NCI-H2107 (cell line): Measurements from ENCODE around the gene AATK.

Source experiments
- DNase-seq: peaks from one replicate; lab custom pipeline; 2025; lab: John Stamatoyannopoulos, UW

AATK gene

DNA sequence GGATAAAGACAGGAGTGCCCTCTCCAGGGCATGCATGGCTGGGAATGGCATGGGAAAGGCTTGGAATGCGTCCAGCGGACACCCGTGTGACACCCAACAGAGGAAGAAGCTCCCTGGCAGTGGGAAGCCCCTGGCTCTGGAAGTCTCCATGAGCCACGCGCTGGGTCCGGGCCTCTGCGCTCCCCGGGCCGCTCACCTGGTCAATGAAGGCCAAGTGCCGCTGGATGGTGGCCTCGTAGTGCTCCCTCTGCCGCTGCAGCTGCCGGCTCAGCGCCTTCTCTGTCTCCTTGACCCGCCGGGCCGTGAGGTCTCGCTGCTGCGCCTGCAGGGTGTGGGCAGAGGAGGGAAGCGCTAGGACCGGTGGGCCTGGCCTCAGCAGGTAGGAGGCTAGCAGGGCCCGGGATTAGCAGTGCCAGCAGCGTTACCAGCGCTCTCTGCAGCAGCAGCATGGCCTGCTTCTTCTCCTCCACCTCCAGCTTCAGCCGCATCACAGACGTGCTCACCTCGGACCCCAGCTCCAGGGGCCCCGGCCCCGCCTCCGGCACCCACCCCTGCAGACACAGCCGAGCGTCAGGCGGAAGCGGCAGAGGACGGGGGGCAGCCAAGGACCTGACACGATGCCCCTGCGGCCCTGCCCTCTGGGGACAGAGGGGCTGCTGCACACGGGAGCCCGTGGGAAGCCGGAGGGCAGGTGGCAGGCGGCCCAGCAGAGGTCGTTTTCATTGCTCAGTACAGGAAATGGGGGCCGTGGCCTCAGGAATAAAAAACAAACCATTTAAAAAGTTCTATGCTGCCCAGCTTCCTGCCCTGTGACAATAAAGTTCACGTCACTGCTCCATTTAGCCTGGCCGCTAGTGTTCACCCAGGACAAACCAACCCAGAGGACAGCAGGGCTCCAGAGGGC, 30.7 kb upstream of the AATK start:
- DNase-seq = no peak

DNA sequence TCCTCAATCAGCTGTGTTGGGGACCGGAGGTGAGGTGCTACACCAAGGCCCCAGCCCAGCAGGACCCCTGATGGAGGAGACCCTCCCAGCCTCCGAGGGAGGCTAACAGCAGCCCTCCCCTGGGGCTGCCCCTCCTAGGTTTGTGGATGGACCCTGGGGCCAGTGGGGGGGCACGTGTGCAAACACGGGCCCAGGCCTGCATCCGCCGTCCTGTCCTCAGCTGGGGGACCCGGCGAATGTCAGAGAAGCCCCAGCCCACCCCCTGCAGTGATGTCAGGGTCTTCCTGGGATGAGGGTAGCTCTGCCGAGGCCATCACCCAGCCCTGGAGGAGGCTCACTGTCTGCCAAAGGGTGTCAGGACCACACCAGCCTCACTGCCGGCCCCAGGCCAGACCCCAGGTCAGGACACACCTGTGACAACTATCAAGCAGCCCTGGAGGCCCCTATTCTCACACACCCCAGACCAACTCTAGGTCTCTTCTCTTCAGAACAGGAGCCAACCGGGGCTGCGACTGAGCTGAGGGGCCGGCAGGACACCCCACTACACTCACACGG, 30.0 kb upstream of the AATK start:
- DNase-seq = no peak

DNA sequence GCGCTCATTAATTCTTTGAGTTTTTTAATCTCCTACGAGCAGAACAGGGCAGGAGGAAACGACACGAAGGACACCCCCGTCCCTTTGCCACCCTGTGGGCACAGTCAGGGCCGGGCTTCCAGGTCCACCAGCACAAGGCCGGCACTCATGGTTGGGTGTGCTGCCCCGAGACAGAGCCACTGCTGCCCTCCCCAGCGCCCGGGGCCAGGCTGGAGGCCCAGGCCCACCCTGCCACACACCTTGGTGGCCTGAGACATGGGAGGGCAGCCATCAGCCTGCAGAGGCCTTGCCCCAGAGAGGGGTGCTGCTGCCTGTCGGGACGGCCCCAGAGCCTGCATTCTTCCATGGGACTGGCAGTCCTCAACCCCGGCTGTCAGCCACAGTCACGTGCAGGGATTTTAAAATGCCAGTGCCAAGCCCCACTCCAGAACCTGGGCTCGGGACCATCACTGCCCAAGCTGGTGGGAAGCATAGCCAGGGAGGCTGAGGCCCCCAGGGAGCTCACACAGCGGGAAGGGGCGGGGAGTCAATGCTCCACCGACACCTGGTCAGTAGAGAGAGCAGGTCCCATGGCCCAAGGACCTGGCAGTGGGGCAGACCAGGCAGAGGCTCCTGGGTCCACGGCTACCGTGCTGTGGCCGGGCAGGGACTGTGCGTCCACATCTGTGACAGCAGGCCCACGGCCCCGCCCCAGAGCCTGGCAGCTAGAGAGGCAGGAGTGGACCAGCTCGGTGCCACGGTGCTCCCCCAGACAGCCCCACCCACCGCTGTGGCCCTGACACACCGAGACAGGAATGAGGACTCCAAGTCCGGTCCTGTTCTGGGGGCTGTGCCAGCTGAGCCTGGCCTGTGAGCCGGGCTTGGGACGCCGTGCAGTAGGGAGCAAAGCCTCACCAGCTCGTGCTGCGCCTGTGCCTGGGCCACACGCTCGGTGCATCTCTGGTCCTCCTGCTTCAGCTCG, 29.2 kb upstream of the AATK start:
- DNase-seq = no peak

DNA sequence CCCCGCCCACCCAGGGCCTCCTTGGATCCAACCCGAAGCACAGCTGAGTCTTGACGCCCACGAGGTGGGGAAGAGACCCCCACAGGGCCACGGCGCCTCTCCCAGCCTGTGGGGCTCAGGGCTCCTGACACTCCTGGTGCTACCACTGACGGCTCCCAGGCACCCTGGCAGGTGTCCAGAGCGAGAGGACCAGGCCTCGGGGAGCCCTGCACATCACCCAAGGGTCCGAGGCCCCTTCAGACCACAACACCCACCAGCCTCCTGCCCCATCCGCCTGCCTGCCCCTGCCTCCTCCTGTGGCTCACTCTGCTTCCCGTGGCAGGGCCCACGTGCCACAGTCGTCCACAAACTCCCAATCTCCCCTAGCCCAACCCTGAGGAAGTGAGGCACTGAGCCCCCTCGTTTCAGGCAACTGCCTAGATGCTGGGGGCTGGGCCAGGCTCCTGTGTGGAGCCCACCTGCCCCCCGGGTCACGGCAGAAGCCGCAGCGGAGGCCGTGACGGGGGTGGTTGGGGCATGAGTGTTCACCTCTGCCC, 28.3 kb upstream of the AATK start:
- no peak for DNase-seq

DNA sequence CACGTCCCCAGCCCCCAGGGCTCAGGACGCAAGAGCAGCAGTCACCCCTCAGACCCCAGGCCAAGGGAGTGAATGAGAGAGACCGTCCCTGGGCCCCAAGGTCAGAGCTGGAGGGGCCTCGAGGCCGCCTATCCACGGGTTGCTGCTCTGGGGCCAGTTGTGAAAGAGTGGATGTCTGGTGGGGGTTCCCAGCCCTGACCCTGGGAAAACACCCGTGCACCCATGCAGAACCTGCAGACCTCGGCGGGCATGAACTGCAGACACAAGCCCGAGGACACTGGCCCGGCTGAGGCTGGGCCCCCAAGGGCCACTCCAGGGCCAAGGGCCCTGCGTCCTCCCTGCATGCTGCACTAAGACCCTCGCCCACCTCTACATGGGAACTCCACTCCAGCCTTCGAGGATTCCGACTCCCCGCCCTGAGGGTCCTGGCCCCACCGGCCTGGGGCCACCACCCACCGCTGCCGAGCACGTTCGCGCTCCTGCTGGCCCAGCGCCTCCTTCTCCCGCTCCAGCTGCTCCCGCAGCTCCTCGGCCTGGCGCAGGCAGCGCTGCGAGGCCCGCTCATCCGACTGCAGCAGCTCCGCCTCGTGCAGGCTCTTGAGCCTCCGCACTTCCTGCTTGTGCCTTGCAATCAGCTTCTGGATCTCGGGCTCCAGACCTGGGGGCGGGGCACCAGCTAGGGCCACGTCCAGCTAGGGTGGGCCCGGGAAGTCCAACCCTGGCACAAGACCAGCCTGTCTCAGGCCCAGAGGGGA, 27.6 kb upstream of the AATK start:
- DNase-seq = no peak

DNA sequence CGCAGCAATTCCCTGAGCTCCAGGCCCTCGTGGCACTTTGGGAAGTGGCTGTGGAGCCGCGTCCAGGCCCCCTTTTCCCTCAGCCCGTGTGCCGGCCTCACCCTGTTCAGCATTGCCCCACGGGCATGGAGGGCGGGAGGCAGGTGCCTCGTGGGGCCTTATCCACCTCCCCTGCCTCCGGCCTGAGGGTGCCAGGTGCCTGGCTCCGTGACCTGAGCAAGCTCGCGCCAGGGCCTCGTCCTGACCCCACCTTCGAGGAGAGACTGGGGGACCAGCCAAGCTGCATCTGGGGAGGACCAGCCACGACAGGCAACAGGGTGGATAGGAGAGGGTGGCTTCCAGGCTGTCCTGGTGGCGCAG, 27.0 kb upstream of the AATK start:
- no peak for DNase-seq

DNA sequence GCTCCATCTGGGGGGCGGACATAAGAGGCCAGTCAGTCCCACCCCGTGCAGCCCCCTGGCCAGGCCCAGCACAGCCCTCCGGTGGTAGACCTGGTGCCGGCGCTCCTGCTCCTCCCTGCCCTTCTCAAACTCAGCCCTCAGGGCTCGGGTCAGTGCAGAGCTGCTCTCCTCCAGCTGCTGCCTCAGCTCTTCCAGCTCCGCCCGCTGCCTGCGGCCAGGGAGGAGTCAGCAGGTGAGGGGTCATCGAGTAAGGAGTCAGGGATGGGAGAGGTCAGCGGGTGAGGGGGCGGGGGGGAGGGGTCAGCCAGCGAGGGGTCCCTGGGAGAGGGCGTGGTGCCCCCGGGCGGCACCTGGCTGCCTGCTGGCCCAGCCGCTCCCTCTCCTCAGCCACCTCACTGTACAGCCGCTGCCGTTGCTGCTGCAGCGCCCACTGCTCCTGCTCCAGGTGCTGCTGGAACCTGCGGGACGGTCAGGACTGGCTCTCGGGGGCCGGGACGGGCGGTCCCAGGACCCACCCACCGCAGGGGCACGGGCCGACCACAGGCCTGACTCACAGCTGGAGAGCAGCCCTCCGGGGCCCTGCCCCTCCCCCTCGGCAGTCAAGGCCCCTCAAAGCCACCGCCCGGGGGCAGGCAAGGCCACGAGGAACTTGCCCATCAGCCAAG, 26.5 kb upstream of the AATK start:
- DNase-seq = no peak

DNA sequence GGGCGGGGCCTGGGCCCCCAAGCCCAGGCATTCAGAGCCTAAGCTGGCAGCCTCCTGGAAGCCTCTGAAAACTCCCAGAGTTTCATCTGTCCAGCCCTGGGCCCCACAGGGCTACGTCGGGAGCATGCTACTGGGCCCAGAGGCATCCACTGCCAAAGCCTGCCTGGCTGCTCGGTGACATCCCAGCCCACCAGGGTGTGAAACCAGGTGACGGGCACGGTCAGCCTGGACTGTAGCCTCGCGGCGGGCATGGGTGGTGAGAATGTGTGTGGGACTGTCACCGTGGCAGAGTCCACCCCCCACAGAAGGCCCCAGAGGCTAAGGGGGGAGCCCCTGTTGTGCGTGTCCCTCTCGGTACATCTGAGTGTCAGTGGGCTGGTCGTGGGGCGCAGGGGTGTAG, 25.6 kb upstream of the AATK start:
- no peak for DNase-seq

DNA sequence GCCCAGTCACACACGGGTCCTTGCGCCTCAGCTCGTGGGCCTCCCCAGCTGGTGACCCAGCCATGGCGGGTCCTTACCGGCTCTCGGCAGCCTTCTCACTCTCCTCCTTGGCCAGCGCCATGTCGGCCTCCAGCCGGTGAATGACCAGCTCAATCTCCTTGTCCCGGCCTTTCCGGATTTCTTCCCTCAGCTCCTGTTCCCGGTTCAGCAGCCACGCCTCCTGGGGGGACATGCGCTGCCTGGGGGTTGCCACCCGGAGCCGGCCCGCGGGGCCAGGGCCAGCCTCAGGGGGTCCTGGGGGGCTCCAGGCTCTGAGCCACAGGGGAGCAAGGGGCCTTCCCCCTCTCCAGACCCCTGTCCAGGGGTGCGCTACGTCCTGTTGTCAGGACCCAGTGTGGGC, 25.1 kb upstream of the AATK start:
- no peak for DNase-seq

DNA sequence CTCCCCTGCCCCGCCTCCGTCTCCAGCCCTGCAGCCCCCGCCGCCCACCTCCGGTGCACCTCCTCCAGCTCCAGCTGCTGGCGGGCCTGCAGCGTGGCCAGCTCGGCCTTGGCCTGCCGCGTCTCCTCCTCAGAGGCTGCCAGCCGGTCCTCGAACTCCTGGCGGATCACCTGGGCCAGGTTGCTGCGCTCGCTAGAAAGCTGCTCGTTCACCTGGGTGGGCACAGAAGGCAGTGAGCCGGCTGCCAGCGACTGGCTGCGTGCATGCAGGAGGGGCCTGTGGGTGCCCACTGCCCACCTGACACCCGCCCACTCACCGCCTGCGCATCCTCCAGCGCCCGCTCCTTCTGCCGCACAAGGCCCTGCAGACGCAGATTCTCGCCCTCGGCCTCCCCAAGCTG, 24.6 kb upstream of the AATK start:
- no peak for DNase-seq

DNA sequence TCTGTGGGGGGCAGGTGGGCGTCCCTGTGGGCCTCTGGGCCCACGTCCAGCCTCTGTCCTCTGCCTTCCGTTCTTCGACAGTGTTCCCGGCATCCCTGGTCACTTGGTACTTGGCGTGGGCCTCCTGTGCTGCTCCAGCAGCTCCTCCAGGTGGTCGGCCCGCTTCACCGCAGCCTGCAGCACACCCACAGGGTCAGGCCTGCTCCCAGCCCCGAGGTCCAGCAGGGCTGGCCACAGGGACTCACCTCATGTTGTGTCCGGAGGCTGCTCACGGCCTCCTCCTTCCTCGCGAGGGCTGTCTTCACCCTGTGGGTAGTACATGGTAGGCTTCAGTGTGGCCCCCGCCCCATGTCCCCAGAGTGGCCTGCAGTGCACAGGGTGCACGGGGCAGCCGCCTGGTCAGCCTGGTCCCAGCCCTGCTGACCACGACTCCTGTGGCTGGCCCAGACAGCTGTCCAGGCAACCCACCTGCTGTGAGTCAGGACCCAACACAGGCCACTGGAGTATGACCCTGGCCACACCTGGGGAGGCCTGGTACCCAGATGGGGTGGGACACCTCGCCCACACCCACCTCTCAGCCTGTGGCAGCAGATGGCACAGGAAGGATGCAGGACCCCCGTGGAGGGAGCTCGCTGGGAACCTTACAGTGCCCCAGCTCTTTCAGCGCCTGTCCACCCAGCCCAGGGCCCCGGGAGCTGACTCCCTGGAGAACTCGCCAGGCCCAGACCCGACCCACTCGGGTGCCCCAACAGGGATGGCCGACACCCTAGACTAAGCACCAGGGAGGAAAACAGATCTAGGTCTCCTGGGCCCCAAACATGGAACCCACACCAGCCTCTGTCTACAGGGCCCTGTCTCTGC, 23.9 kb upstream of the AATK start:
- no peak for DNase-seq

DNA sequence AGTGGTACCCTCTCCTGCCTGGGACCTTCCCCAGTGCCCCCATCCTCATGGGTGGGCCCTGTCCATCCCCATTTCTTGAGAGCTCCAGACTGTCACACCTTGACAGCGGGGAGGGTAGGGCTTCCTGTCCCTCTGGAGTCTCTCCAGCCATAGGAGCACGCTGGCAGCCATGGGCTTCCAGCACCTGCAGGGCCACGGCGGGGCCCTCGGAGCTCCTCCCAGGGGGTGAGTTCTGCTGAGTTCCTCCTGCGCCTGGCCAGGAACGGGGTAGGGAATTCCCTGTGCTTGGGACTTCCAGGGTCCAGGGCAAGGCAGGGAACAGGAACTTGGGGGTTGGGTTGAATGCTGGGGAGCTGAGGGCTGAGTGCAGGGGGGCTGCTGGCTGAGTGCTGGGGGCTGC, 23.0 kb upstream of the AATK start:
- DNase-seq = no peak

DNA sequence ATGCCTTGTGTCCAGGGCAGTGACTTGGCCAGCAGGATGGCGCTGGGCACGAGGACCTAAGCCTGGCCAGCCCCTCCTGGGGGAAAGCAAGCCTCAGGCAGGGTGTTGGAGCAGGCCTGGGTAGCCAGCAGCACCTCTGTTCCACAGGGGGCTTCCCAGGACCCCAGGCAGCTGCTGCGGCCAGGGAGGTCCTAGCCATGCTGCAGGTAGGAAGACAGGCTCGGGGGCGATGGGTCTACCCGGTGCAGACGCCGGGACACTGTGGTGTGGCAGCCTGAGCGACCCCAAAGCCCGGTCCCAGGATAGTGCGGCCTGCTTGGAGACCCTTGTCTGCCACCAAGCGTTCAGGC, 22.4 kb upstream of the AATK start:
- DNase-seq = no peak

DNA sequence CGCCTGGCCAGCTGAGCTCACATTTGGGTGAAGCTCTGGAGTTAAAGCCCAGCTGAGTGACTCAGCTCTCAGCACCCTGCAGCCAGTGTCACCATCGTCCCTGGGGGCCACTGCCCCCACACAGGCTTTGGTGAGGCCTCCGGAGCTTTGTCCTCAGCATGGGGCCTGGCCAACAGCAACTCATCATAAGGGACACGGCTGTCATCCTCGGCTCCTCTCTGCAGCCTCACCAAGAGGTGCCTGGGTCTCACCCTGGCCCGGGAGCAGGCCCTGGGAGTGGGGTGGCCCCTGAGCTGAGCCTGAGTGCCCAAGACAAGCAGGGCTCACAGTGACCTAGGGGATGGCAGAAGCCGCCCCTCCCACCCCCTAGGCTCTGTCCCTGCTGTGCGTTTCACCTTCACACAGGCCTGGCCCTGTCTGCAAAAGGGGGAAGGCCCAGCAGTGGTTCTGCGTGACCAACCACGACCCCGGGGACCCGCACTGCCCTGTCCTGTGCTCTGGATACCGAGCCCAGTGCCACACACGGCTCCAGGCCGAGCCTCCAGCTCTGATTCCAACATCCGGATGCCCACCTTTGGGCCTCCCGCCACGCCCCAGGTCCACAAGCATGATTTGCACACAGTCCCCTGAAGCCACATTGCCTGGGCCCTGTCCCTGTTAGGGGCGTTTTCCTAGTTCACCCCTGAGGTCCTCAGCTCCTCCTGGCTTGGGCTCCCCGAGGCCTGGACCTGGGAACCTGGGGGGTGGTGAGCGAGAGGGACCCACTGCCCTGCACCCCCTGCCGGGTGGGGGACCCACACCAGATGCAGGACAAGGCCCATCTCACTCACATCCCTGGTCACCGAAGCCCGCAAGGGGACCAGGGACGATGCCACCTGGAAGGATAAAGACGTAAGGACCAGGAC, 21.8 kb upstream of the AATK start:
- no peak for DNase-seq

DNA sequence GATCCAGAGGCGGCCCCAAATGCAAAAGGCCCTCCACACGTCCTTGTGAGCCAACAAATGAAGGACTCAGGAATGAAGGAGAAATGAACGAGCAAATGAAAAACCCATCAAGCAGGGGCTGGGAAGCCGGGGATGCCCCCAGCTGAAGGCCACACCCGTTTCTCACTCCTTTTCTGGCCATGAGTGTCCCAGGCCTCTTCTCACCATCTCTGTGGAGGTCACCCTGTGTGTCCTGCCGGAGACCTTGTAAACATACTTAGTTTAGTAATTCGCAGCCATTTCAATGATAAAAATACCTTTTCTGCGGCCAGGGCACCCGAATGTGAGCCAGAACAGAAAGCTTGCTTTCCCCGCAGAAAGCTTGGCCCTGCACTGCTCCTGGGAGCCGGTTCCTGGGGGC, 21.1 kb upstream of the AATK start:
- DNase-seq = no peak

DNA sequence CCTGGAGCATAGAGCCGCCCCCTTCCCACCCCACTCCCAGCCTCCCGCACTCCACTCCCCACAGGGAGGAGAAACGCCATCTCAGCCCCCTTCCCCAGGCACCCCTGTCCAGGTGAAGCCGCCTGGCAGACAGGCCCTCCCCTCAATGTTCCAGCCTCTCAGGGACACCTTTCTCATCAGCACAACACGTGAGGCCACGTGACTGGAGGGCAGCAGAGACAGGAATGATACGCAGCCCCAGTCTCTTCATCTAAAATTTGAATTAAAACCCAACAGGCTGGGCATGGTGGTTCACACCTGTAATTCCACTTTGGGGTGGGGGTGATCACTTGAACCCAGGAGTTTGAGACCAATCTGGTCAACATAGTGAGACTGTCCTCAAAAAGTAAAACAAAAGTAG, 20.2 kb upstream of the AATK start:
- DNase-seq = no peak

DNA sequence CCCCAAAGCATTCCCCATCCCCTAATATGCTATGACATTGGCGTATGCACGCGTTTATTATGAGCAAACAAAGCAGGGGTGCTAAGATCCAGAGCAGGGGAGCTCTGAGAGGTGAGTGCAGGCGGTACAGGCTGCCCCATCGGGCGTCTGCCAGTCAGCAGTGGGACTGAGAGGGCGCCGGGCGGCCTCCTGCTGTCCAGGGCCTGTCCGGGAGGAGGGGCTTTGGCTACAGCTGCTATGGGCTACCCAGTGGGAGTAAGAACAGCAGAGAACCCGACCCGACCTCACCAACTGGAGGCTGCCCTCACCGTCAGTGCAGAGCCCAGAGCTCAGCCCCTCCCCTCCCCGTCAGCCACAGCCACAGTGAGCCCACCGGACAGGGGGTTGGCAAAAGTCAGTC, 18.5 kb upstream of the AATK start:
- DNase-seq = no peak

DNA sequence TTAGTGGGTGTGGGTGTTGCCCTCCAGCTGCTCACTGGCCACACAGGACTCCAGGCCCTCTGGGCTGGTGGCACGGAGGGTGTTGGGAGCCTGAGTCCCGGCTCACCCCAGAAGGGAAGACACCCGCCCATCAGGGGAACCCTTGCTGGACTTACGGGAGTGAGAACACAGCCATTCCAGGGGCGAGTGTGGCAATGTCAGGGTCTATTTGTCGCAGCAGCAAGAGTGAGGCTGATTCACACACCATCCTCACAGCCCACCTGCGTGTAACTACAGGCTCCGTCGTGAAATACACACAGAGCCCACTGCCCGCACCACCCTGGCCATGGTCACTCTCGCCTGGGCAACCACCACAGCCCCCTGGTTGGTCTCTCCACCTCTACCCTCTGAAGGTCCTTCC, 17.8 kb upstream of the AATK start:
- no peak for DNase-seq

DNA sequence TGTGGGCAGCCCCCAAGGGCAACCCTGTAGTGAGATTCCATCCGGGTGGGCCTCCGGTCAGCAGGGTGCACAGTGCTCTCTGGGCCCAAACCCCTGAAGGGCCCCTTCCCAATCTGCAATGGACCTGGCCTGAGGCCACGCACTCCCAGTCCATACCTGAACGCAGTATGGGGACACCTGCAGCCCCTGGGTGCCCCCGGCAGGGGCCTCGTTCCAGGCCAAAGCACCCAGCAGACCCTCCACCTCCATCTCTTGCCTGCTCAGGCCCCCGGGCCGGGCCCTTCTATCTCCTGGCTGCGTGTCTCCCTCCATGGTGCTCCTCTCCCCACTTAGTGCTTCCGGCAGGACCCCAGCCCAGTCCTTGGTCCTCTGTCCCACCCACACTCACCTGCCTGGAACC, 17.3 kb upstream of the AATK start:
- DNase-seq = no peak
